Smooth muscle cell of bladder (primary cell): ENCODE measurements around the gene CCDC92B. TPM values are rescaled to one million over a fixed set of nuclear protein-coding genes. Genes with fewer than 3 reads are reported as not detected.

Experiments used
- total RNA-seq: library from RNA; depleted of rRNA; stranded (reverse); fragments of >200 nt; gene quantifications from 2 replicates; pipeline ENCODE4 v1.2.3, GENCODE V29; 2014

Gene CCDC92B
- total RNA-seq: not detected in 2 replicates

GRCh38 chr17:2749058-2749783 lies at the start of gene CCDC92B:
TSS of gene CCDC92B (minus strand) at chr17:2749652. CDS start at chr17:2735145, 14,507 bp downstream.

GRCh38 chr17:2796164-2797125 lies 47.0 kb upstream of the CCDC92B start, which contains the start of gene RAP1GAP2:
TSS of gene RAP1GAP2 (plus strand) at chr17:2796438. CDS start at chr17:2796528, 90 bp downstream.

GRCh38 chr17:2711608-2712299 lies 37.7 kb downstream of the CCDC92B start, which contains the start of gene CLUH:
TSS of gene CLUH (minus strand) at chr17:2711764. CDS start at chr17:2711661, 103 bp downstream.

Other genes with a start within 250 kb of the CCDC92B start
- 8.0 and 9.7 TPM in 2 replicates for gene METTL16, start 237.8 kb downstream of the CCDC92B start, total RNA-seq
- gene PAFAH1B1, start 156.0 kb downstream of the CCDC92B start, total RNA-seq: 74.0 and 90.0 TPM in 2 replicates
- gene CLUH, start 37.9 kb downstream of the CCDC92B start, total RNA-seq: 21.3 and 30.4 TPM in 2 replicates
- gene RAP1GAP2, start 46.8 kb upstream of the CCDC92B start, total RNA-seq: 0.18 and 0.28 TPM in 2 replicates